ENCODE results near the gene HMGCL.
"Not testable (repeated sequence)": the region's sequence is repeated elsewhere in the genome, so short reads cannot be mapped to it uniquely, and the experiment has no call there.

GRCh38 chr1:23802809-23803342 lies 22.4 kb downstream of the HMGCL start:
- TF ChIP-seq CTCF, POLR2A (IDR thresholded peaks at IDR 0.05): not testable (repeated sequence)

All from thyroid gland (tissue), 4 donors.